Stimulated activated effector memory CD8-positive, alpha-beta T cell treated with anti-CD3 and anti-CD28 coated beads, Interleukin-12 subunit alpha, Interleukin-12 subunit beta, amount 100 ng/mL, for 72 hours (primary cell): ENCODE results near the gene CENPB.

Experiments used
- ATAC-seq: fragments of 150-1000 bp; cut with Tn5 transposase; 2 replicates; pipeline ENCODE4 v1.10.0; 2021
- DNase-seq, 2 donors: peaks; one replicate each; pipeline ENCODE4 v3.0.0; 2021 to 2022; ENCODE audit warnings: low spot score in 2 of 2
- H3K27ac Mint-ChIP-seq: one replicate; pipeline ENCODE4 v1.8.0; 2022; ENCODE audit warnings: mild to moderate bottlenecking, mixed read lengths
- H3K36me3 Mint-ChIP-seq: one replicate; pipeline ENCODE4 v1.8.0; 2022; ENCODE audit warnings: mild to moderate bottlenecking, mixed read lengths
- H3K4me1 Mint-ChIP-seq: one replicate; pipeline ENCODE4 v1.8.0; 2022; ENCODE audit warnings: mixed read lengths
- H3K4me3 Mint-ChIP-seq: one replicate; pipeline ENCODE4 v1.8.0; 2022; ENCODE audit warnings: mild to moderate bottlenecking, mixed read lengths
- H3K9me3 Mint-ChIP-seq: one replicate; pipeline ENCODE4 v1.8.0; 2022; ENCODE audit warnings: mixed read lengths

The CENPB gene

GRCh38 chr20:3786126-3786484 is 435 bp downstream of the CENPB start:
- peaks cover 20% of the 10 kb centered on the region for H3K36me3 Mint-ChIP-seq
- H3K4me1 Mint-ChIP-seq: peaks cover 59% of the 10 kb centered on the region

DNA sequence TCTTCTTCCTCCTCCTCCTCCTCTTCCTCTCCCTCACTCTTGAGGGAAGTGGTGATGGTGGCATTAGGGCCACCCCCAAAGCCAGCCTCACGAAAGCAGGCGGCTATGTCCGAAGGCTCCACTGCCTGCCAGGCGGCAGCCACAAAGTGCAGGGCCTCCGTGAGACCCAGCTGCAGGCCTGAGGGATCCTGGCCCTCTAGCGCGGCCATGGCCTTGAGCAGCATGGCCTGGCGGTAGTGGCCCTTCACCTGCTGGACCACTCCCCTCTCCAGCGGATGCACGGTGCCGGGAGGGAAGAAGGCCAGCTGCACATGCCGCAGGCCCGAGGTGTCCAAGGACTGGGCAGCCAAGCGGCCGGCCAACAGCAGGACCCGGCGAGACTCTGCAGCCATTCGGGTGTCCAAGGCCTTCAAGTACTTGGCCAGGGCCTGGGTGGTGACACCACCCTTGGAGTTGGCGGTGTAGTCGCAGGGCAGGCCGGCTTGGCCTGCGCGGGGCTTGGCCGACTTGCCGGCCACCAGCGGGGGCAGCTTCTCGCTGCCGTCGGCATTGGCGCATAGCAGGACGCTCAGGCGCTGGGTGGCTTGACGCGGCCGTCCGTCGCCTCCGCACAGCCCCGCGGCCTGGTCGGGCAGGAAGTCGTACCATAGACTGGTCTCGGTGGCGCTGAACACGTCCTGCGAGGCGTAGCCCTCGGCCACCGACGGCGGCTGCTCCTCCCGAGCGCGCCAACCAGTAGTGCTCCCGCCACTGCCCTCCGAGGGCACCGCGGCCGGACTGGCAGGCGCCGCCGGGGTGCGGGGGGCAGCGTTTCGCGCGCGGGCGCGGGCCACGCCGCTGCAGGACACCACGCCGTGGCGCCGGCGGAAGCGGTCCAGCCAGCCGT is 1.1 kb downstream of the CENPB start:
- peak overlapping the region; percentile 79 for H3K27ac Mint-ChIP-seq
- no peaks in the 10 kb centered on the region for H3K9me3 Mint-ChIP-seq
- peak overlapping the region; percentile 70 for H3K4me3 Mint-ChIP-seq
- H3K4me1 Mint-ChIP-seq: peaks cover 65% of the 10 kb centered on the region
- no peak for DNase-seq
- no peak for ATAC-seq
- peaks cover 20% of the 10 kb centered on the region for H3K36me3 Mint-ChIP-seq

More at GRCh38 chr20:3786126-3786484, 435 bp downstream of the CENPB start:
- no peaks in the 10 kb centered on the region for H3K9me3 Mint-ChIP-seq
- ATAC-seq (peak; percentile 46), DNase-seq (peak in 1 of 2 donors; percentile 26)
- H3K27ac Mint-ChIP-seq: peak overlapping the region; percentile 54
- peak overlapping the region; percentile 70 for H3K4me3 Mint-ChIP-seq

- Mint-ChIP-seq H3K9me3 (no peaks in the 10 kb centered on the region), H3K27ac (peak overlapping the region; percentile 79), H3K4me1 (peaks cover 65% of the 10 kb centered on the region), H3K36me3 (peaks cover 20% of the 10 kb centered on the region), H3K4me3 (peak overlapping the region; percentile 70)
- DNase-seq: no peak
- ATAC-seq: no peak
Measured at GRCh38 chr20:3784863-3785239, 1.7 kb downstream of the CENPB start.

GRCh38 chr20:3784216-3784853 is 2.2 kb downstream of the CENPB start:
- H3K4me3 Mint-ChIP-seq: peak overlapping the region; percentile 70
- H3K4me1 Mint-ChIP-seq: peaks cover 67% of the 10 kb centered on the region
- peaks cover 20% of the 10 kb centered on the region for H3K36me3 Mint-ChIP-seq
- no peaks in the 10 kb centered on the region for H3K9me3 Mint-ChIP-seq
- H3K27ac Mint-ChIP-seq: peak overlapping the region; percentile 79
- ATAC-seq: no peak
- no peak for DNase-seq

GRCh38 chr20:3783511-3784195 is 2.9 kb downstream of the CENPB start:
- peaks cover 68% of the 10 kb centered on the region for H3K4me1 Mint-ChIP-seq
- DNase-seq: no peak
- H3K36me3 Mint-ChIP-seq: peaks cover 20% of the 10 kb centered on the region
- no peaks in the 10 kb centered on the region for H3K9me3 Mint-ChIP-seq
- no peak overlapping the region for H3K4me3 Mint-ChIP-seq
- ATAC-seq: no peak
- peak overlapping the region; percentile 79 for H3K27ac Mint-ChIP-seq

DNA sequence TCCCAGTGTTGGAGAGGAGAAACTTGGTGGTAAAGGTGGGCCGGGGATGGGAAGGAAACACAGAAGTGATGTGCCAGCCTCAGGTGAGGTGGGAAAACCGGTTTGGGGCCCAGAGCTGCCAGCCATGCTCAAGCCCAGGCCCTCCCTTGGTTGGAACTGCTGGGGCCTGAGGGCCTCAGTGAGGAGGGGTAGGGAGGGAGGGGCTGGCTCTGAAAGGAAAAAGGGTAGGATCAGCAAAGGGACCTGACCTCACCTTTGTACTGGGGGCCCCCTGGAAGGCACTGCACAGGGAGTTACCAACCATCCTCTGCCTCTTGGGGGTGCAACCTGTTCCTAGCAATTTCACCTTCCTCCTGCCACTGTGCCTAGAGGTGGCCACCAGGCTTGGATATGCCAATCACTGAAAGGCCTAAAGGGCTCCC is 3.5 kb downstream of the CENPB start:
- Mint-ChIP-seq H3K4me1 (peaks cover 69% of the 10 kb centered on the region), H3K27ac (peak overlapping the region; percentile 79), H3K36me3 (peaks cover 20% of the 10 kb centered on the region), H3K4me3 (no peak overlapping the region), H3K9me3 (no peaks in the 10 kb centered on the region)
- ATAC-seq: no peak
- no peak for DNase-seq

DNA sequence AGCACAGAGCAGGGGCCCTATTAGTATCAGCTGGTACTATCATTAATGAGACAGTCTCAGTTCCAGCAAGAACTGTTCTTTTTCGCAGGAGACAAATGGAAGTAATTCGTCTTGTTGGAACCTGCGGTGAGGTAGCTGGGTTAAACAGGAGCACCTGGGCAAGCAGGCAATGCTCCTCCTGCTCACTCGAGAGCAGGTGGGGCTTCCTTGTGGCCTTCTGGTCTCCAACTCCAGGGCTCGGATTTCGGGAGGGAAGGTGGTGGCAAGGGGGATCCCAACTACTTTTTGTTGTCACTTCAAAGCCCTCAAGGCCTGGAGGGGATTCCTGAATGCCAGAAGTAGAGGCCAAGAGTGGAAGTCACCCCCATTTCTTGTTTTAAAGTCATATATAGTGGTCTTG is 3.9 kb downstream of the CENPB start:
- Mint-ChIP-seq H3K4me3 (no peak overlapping the region), H3K27ac (no peak overlapping the region), H3K4me1 (peaks cover 68% of the 10 kb centered on the region), H3K36me3 (peaks cover 20% of the 10 kb centered on the region), H3K9me3 (no peaks in the 10 kb centered on the region)
- DNase-seq (no peak), ATAC-seq (no peak)

GRCh38 chr20:3781153-3781910 is 5.2 kb downstream of the CENPB start, which contains the start of gene SPEF1:
SPEF1 (minus strand) TSS chr20:3781448; CDS start chr20:3781287, 161 bp downstream.
- H3K36me3 Mint-ChIP-seq: peaks cover 20% of the 10 kb centered on the region
- H3K27ac Mint-ChIP-seq: no peak within 1 kb of the TSS
- H3K9me3 Mint-ChIP-seq: no peaks in the 10 kb centered on the region
- H3K4me3 Mint-ChIP-seq: peak within 1 kb of the TSS; percentile 58
- DNase-seq (peak in 1 of 2 donors; percentile 67), ATAC-seq (peak; percentile 52)
- peaks cover 73% of the 10 kb centered on the region for H3K4me1 Mint-ChIP-seq

- Mint-ChIP-seq H3K27ac (no peak overlapping the region), H3K4me3 (peak overlapping the region; percentile 80), H3K4me1 (peaks cover 61% of the 10 kb centered on the region), H3K9me3 (no peaks in the 10 kb centered on the region), H3K36me3 (peaks cover 6% of the 10 kb centered on the region)
- ATAC-seq: no peak
- no peak for DNase-seq
Measured at GRCh38 chr20:3778976-3779375, 7.6 kb downstream of the CENPB start.

DNA sequence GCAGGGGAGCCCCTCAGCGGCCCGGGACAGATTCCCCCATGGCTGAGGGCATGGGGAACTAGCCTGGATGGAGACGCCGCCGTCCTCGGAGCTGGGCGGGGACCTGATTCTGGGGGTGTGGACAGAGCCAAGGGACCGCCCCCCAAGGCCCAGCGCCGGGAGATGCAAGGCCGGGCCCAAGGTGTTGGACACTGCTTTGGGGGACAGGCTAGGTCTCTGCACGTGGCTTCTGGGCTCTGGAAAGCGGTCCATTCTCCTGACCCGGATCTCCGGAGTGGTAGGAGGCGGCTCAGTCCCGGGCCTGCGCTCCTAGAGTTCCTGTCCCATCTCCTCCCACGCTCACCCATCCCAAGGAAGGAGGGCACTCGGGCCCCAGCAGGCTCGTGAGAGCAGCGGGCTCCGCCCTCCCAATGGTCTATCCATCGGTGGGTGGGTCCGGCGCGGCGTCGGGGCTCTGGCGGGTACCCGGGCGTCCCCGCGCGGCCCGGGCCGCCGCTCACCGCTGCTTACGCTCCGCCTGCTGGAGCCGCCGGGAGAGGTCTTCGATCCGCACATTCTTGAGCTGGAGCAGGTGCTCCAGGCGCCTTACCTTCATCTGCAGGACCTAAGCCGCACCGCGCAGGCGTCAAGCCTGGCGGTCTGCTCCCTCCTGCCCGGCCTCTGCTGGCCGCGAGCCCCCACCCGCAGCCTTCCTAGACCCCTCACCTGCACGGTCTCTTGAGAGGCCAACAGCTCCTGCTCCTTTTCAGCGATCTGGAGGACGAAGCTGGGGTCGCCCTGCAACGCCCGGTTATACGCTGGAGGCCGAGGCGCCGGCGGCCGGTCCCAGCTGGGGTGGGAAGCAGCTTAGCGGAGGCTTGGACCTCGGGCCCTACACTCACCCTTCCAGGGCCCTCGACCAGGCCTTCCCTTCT is 8.6 kb downstream of the CENPB start:
- ATAC-seq (peak; percentile 89), DNase-seq (peak; percentile 45 to 77)
- Mint-ChIP-seq H3K4me3 (peak overlapping the region; percentile 80), H3K27ac (peak overlapping the region; percentile 43), H3K4me1 (peaks cover 53% of the 10 kb centered on the region), H3K36me3 (no peaks in the 10 kb centered on the region), H3K9me3 (no peaks in the 10 kb centered on the region)

- peaks cover 48% of the 10 kb centered on the region for H3K4me1 Mint-ChIP-seq
- ATAC-seq (peak; percentile 62), DNase-seq (no peak)
- H3K27ac Mint-ChIP-seq: peak overlapping the region; percentile 43
- no peaks in the 10 kb centered on the region for H3K9me3 Mint-ChIP-seq
- peak overlapping the region; percentile 80 for H3K4me3 Mint-ChIP-seq
- no peaks in the 10 kb centered on the region for H3K36me3 Mint-ChIP-seq
Measured at GRCh38 chr20:3777381-3777715, 9.2 kb downstream of the CENPB start.

DNA sequence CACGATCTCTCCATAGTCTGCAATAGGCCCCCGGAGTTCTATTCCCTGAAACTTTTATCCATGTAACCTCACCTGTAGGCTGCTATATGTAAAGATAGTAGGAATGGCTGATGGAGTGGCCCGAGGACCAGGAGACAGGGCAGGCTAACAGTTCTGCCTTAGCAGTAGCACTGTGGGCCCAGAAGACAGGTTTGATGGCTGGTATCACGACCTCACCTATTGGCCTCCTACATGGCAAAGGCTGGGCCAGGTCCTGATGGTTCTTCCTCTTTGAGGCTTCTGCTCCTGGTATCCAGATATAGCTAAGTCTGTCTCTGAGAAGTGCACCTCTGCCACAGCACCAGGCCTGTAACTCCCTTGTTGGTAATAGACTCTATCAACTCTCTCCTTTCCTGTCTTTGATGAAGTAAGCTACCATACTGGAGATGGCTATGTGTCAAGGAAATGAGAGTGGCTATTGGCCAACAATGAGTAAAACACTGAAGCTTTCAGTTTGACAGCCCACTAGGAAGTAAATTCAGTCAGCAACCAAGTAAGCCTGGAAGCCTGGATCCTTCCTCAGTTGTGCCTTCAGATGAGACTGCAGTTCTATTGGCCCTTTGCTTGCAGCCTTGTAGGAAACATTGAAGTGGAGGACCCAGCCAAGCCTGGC is 11.0 kb downstream of the CENPB start:
- H3K4me1 Mint-ChIP-seq: peaks cover 30% of the 10 kb centered on the region
- DNase-seq (no peak), ATAC-seq (no peak)
- no peaks in the 10 kb centered on the region for H3K36me3 Mint-ChIP-seq
- H3K27ac Mint-ChIP-seq: no peak overlapping the region
- no peaks in the 10 kb centered on the region for H3K9me3 Mint-ChIP-seq
- no peak overlapping the region for H3K4me3 Mint-ChIP-seq

- ATAC-seq (no peak), DNase-seq (no peak)
- Mint-ChIP-seq H3K4me3 (no peak overlapping the region), H3K36me3 (peaks cover 6% of the 10 kb centered on the region), H3K27ac (no peak overlapping the region), H3K9me3 (no peaks in the 10 kb centered on the region), H3K4me1 (peaks cover 19% of the 10 kb centered on the region)
Measured at GRCh38 chr20:3771552-3772058, 14.9 kb downstream of the CENPB start.
